Esophagus mucosa (tissue), 1 donor: ENCODE data around the gene IGSF23. TPM values are rescaled to one million over a fixed set of nuclear protein-coding genes. Genes with fewer than 3 reads are reported as not detected.
A peak's percentile ranks its signal among the peaks of the same experiment; 100 is the strongest.
"Not testable (repeated sequence)": the region's sequence is repeated elsewhere in the genome, so short reads cannot be mapped to it uniquely, and the experiment has no call there.

Experiments
- ATAC-seq: fragments of 200-7000 bp; cut with Tn5 transposase; one replicate; pipeline ENCODE4 v1.9.1; 2020
- total RNA-seq: library from RNA; stranded (reverse); gene quantifications from one replicate; pipeline ENCODE4 v1.2.4, GENCODE V29; 2023
- donor health status: DM: yes; HTN: yes; CAD: no.

IGSF23 gene
- total RNA-seq, 1 donor from 2014 or later: not detected

GRCh38 chr19:44614313-44614712 is 950 bp downstream of the IGSF23 start:
- no peak for ATAC-seq

DNA sequence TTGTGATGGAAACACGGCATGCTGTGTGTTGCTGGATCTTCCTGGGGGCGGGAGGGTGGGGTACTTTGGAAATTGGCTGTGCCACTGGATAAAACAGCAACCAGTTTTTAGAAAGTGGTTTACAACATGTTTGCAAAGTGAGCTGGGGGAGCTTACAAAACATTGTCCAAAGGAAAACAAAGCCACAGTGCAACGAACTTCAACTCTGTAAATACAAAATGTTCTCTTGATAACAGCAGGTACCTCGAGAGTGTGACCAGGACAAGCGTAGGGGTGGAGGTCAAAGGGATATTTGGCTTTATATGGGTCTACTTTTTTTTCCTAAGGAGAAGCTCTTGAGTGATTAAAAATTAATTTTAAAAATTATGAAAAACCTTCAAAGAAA is 2.5 kb downstream of the IGSF23 start:
- no peak for ATAC-seq

DNA sequence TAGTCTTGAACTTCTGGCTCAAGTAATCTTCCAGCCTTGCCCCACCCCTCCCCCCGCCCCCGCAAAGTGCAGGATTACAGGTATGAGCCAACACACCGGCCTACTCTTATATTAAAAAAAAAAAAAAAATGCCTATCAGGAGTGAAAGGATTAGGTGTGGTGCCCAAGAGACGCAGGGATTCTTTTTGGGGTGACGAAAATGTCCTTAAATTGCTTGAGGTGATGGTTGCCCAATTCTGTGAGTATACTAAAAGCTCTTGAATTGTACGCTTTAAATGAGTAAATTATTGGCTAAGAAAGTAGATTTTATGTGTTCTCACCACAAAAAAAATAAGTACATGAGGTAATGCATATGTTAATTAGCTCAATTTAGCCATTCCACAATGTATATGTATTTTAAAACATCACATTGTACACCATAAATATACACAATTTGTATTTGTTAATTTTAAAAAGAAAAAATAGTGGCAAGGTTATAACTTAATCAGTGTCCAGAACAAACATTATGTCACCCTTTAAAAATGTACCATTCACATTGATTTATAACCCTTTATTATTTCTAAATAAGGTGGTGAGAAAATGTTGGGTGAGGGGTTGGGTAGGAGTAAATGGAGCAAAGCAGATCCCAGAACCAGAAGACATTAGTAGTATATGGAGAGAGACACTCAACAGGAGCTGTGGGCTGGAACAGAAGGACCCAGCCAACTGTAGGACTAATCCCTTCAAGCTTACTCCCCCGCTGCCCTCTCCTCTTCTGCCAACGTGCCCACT is 3.9 kb downstream of the IGSF23 start:
- no peak for ATAC-seq

- ATAC-seq: no peak
Measured at GRCh38 chr19:44618640-44619357, 5.4 kb downstream of the IGSF23 start.

- no peak for ATAC-seq
Measured at GRCh38 chr19:44620667-44621066, 7.3 kb downstream of the IGSF23 start.

GRCh38 chr19:44621367-44621766 is 8.0 kb downstream of the IGSF23 start:
- no peak for ATAC-seq

GRCh38 chr19:44623080-44623479 is 9.7 kb downstream of the IGSF23 start:
- no peak for ATAC-seq

GRCh38 chr19:44623626-44624025 is 10.3 kb downstream of the IGSF23 start:
- ATAC-seq: no peak

DNA sequence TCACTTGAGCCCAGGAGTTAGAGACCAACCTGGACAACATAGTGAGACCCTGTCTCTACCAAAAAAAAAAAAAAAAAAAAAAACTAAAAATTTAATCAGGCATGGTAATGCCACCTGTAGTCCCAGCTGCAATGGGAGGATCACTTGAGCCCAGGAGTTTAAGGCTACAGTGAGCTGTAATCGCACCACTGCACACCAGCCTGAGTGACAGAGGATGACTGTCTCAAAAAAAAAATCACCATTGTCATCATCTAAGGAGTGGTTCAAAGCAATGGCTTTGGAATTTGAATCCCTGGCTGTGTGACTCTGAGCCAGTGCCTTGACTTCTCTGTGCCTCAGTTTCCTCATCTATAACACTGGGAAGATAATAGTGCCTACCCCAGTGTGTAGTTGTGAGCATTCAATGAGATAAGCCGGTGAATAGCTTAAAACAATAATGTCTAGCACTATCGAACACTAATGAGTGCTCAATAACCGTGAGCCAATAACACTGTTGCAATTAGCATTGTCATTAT is 11.5 kb downstream of the IGSF23 start:
- no peak for ATAC-seq

DNA sequence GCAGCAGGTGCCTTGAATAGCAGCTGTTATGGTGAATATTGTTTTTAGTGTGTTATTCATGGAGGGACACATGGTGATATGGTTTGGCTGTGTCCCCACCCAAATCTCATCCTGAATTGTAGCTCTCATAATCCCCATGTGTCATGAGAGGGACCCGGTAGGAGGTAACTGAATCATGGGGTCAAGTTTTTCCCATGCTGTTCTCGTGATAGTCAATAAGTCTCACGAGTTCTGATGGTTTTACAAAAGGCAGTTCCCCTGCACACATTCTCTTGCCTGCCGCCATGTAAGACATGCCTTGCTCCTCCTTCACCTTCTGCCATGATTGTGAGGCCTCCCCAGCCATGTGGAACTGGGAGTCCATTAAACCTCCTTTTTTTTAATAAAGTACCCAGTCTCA is 12.3 kb downstream of the IGSF23 start:
- ATAC-seq: not testable (repeated sequence)

DNA sequence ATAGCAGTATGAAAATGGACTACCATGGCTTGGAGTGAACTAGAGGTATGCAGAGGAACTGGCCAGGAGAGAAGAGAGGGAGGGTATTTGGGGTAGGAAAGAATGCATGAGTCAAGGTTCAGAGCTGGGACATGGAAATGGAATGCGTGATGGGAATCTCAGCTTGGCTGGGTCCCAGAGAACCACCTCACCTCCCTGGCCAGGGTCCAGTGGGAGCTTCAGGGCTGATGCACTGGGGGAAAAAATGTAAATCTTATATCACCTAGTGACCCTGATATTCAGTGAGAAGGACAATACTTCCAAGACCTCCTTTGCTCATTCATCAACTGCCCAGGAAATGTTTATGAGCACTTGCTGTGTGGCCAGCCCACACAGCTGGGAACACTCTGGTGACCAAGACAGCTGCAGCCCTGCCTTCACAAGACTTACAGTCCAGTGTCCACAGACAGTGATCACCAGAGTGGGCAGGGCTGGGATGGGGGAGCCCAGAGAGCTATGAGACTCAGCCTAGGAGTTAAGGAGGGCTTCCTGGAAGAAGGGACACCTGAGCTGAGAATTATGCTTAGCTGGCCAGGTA is 12.8 kb downstream of the IGSF23 start:
- ATAC-seq: peak; percentile 31

DNA sequence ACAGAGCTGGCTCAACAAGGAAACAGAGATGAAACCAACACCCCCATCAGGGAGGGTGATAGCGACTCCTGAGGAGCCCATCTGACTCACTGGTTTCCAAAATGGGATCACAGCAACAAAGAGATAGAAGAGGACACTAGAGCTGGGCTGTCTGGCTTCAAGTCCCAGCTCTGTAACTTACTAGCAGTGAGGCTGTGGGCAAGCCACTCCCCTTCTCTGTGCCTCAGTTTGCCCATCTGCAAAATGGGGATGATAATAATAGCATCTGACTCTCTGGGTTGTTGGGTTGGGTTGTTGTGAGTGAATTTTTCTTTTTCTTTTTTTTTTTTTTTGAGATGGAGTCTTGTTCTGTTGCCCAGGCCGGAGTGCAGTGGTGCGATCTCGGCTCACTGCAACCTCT is 14.3 kb downstream of the IGSF23 start:
- ATAC-seq: no peak

- ATAC-seq: no peak
Measured at GRCh38 chr19:44628793-44629192, 15.4 kb downstream of the IGSF23 start.

- ATAC-seq: not testable (repeated sequence)
Measured at GRCh38 chr19:44631611-44632010, 18.2 kb downstream of the IGSF23 start.

DNA sequence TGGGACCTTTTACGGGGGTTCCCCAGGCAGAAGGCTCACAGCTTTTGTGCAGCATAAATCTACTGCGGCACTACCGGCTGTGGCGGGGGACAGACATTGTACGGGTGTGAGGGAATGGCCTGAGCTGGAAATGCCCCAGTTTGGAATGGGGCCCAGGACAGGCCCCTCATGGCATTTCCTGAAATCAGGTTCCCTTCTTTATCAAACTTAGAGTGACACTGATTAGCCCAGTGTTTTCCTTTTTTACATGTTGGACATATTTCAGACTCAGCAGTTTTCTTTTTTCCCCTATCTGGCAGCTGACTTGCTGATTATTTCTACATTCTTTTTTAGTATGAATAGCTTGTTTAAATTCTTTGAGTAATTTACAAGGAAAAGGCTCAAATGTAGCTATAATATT is 20.7 kb downstream of the IGSF23 start:
- not testable (repeated sequence) for ATAC-seq

DNA sequence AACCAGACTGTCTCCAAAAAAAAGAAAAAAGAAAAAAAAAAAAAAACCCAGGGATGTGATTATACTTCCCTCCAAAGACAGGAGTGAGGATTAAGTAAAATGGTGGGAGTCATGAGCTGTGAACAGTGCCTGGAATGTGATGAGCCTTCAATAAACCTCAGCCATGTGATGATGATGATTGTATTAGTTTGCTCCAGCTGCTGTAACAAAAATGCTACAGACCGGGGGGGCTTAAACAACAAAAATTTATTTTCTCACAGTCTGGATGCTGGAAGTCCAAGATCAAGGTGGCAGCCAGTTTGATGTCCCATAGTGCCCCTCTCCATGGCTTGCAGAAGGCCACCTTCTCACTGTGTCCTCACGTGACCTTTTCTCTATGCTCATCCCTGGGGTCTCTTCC is 21.4 kb downstream of the IGSF23 start:
- no peak for ATAC-seq

DNA sequence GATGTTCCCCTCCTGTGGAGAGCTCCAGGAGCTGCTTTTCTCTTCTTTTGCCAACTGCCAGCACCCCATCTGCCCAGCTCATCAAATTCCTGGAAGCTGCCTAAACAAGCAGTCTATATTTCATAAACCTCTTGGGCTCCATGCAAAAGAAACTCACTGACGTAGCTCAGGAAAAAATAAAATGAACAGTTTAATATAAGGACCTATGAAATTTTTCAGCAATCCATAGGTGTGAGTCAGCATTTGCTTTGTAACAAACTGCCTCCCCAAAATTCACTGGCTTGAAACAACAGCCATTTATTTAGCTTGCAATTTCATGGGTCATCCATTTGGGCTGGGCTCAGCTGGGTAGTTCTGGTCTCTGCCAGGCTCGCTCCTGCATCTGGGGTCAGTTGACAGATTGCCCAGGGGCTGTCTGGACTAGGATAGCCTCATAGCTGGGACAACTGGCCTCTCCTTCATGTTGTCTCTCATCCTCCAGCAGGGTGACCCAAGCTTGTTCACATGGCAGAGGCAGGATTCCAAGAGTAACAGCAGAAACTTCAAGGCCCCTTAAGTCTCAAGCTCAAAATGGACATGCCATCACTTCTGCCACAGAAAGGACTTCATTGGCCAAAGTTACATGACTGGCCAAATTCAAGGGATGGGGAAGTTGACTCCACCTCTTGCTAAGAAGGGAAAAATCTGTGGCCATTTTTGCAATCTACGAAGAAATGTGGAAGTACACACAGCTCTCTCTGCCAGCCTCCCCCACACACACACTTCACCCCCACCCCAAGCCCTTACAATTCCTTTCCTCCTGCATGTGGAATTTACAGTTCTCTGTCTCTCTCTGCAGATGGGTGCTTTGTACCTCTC is 22.4 kb downstream of the IGSF23 start:
- no peak for ATAC-seq

DNA sequence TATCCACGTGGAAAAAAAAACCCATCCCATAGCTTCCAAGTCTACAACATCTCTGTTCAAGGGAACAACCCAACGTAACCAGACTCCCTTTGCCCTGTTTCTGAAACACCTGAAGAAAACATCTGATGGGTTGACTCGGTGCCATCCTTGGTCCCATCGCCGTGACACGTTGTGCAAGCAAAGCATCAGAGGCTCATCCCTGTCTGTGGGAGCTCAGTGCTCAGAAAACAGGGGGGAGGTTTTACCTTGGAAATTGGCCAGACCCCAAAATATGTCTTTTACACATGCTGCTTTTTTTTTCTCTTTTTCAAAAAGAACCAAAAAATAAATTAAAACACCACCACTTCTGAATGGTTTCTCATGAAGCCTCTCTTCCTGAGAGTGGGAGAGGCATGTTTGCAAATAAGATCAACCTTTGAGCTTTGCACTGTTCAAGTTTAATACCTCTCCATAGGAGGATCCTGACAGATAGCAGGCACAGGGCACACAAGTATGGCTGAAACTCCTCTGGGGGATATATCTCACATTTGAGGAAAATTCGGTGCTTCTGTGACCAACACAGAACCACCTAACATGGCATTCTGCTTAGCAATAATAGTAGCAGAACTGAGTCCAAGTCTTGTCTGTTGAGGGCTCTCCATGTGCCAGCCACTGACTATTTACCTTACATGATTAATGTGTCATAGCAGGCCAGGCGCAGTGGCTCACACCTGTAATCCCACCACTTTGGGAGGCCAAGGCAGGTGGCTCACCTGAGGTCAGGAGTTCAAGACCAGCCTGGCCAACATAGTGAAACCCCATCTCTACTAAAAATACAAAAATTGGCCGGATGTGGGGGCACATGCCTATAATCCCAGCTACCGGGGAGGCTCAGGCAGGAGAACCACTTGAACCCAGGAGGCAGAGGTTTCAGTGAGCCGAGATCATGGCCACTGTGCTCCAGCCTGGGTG is 23.4 kb downstream of the IGSF23 start:
- ATAC-seq: no peak

DNA sequence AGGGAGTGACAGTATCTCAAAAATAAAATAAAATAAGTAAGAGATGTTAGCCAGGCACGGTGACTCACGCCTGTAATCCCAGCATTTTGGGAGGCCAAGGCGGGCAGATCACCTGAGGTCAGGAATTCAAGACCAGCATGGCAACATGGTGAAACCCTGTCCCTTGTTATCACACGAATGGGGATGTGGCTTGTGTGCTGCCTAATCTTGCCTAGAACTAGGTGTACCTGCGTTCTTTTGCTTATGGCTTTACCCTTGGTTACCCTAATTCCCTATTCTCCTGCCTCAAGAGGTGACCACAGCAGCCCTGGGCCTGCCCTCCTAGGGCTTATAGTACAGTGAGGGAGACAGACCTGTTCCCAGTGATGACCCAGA is 24.0 kb downstream of the IGSF23 start:
- ATAC-seq: peak; percentile 42

- no peak for ATAC-seq
Measured at GRCh38 chr19:44640518-44640917, 27.2 kb downstream of the IGSF23 start.

DNA sequence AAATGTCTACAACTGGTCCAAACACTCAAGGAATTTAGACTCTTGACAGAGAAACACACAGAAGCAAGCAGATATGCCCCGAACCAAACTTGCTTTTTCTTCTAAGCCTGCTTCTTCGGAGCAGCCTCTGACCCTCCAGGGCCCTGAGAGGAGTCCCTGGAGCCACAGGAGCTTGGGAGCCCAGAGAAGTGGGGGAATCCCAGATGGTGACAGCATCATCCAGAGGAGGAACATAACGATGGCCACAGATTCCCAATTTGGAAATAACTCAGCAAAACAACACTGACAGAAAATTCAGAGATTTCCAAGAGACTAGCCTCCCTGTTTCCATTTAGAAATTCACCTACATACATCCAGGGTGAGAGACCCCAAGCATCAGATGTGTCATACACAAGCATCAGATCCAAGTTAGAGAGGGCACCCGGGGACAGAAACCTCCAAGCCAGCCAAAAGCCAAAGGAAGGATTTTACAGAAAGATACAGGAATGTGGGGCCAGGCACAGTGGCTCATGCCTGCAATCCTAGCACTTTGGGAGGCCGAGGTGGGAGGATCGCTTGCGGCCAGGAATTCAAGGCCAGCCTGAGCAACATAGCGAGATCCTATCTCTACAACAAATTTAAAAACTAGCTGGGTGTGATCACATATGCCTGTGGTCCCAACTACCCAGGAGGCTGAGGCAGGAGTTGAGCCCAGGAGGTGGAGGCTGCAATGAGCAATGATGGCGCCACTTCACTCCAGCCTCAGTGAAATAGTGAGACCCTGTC is 28.3 kb downstream of the IGSF23 start:
- no peak for ATAC-seq
